HepG2 (cell line): ENCODE data around the gene PSMG4. TPM values are rescaled to one million over a fixed set of nuclear protein-coding genes. Genes with fewer than 3 reads are reported as not detected.

Experiments used
- EEA1 ChIP-seq: sonication (generic); formaldehyde crosslinking; IDR thresholded peaks from 2 replicates; pipeline ENCODE4 v1.5.1; 2020; ENCODE audit warnings: mild to moderate bottlenecking, missing genetic modification reagents, borderline replicate concordance
- GATAD1 ChIP-seq: IDR thresholded peaks from 2 replicates; pipeline ENCODE4 v1.6.1; 2016; ENCODE audit warnings: missing genetic modification reagents, missing compliant biosample characterization
- ISX ChIP-seq: sonication (generic); formaldehyde crosslinking; conservative IDR thresholded peaks from 2 replicates; pipeline ENCODE4 v1.5.0; 2020; ENCODE audit warnings: missing genetic modification reagents
- POGZ ChIP-seq: sonication (generic); formaldehyde crosslinking; IDR thresholded peaks from 2 replicates; pipeline ENCODE4 v1.4.0; 2020; ENCODE audit warnings: mild to moderate bottlenecking, missing genetic modification reagents
- RXRB ChIP-seq: IDR thresholded peaks from 2 replicates; pipeline ENCODE4 v1.6.1; 2016; ENCODE audit warnings: borderline replicate concordance, missing genetic modification reagents, missing compliant biosample characterization
- SRY ChIP-seq: sonication (generic); formaldehyde crosslinking; IDR thresholded peaks from 2 replicates; pipeline ENCODE4 v1.8.0; 2022; ENCODE audit warnings: mild to moderate bottlenecking, missing genetic modification reagents
- ZFP37 ChIP-seq: sonication (generic); formaldehyde crosslinking; IDR thresholded peaks from 2 replicates; pipeline ENCODE4 v1.4.0; 2020; ENCODE audit warnings: missing genetic modification reagents, borderline replicate concordance
- ZNF143 ChIP-seq: sonication (generic); formaldehyde crosslinking; IDR thresholded peaks from 2 replicates; pipeline ENCODE4 v1.4.0; 2020; ENCODE audit warnings: missing genetic modification reagents
- polyA plus RNA-seq, 8 experiments: library from polyadenylated mRNA; depleted of rRNA in 3 of 8; stranded (reverse) in 7 of 8; unstranded in 1 of 8; fragments of >200 nt; fragmentation: Illumina TruSeq in 4 of 8; extraction: Trizol in 4 of 8; gene quantifications; 2 replicates each; pipeline versions ENCODE4 v1.2.1 to v1.2.3, GENCODE V29; 2011 to 2016; ENCODE audit warnings: low read depth in 4 of 8, missing spikeins in 1 of 8, mixed read lengths in 1 of 8; ENCODE audit not compliant: insufficient read depth in 1 of 8
- total RNA-seq, 5 experiments: library from RNA; depleted of rRNA; stranded (reverse); fragments of >200 nt; fragmentation: Illumina TruSeq; extraction: Trizol; gene quantifications; 2 replicates each; pipeline ENCODE4 v1.2.3, GENCODE V29; 2016; ENCODE audit warnings: low read depth in 1 of 5
- TF ChIP-seq, protein P1 (sequence below): sonication (generic); formaldehyde crosslinking; IDR thresholded peaks from 2 replicates; pipeline ENCODE4 v1.8.0; 2022; ENCODE audit warnings: mild to moderate bottlenecking, missing genetic modification reagents, moderate library complexity
- TF ChIP-seq, protein P2 (sequence below): sonication (generic); formaldehyde crosslinking; IDR thresholded peaks from 2 replicates; pipeline ENCODE4 v1.4.0; 2020; ENCODE audit warnings: missing genetic modification reagents
- TF ChIP-seq, protein P3 (sequence below): sonication (generic); formaldehyde crosslinking; IDR thresholded peaks from 2 replicates; pipeline ENCODE4 v1.5.0; 2020; ENCODE audit warnings: mild to moderate bottlenecking, missing genetic modification reagents
- TF ChIP-seq, protein P4 (sequence below): sonication (generic); formaldehyde crosslinking; IDR thresholded peaks from 2 replicates; pipeline ENCODE4 v1.4.0; 2020; ENCODE audit warnings: missing genetic modification reagents
- TF ChIP-seq, protein P5 (sequence below): sonication (generic); formaldehyde crosslinking; IDR thresholded peaks from 2 replicates; pipeline ENCODE4 v1.4.0; 2020; ENCODE audit warnings: missing genetic modification reagents; ENCODE audit errors: not compliant biosample characterization
- TF ChIP-seq, protein P6 (sequence below): sonication (generic); formaldehyde crosslinking; conservative IDR thresholded peaks from 2 replicates; pipeline ENCODE4 v1.4.0; 2020; ENCODE audit warnings: missing genetic modification reagents

PSMG4 gene
- total and polyA plus RNA-seq, 2 of the 13 experiments (the other 11 are each of a cell fraction or from before 2014, with no cell fraction given): 28.5 to 32.8 TPM

DNA sequence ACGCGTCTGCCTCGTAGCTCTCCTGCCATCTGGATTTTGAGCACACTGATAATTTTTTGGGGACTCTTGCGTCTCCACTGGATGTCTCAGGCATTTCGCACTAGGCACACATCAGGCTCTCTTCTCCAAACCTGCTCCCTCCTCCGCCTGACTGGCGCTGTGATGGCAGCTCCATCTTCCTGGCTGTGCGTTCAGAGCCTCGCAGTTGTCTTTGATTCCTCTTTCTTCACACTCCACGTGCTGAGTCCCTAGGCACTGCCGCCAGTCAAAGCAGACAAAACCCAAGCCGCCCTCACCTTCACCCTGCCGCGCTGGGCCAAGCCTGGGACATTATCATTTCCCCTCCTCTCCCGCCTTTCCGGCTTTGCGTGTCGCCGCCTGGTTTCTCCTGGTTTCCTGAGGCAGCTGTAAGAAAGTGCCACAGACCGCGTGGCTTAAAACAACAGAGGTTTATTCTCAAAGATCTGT, 778 bp downstream of the PSMG4 start (continued):
- TF ChIP-seq ZFP37 (CRISPR knock-in tag) (no peak), ZNF143 (CRISPR knock-in tag) (no peak), SRY (CRISPR knock-in tag) (0 out of 2 replicates have a peak, but pooled peaks have one; percentile 8), RXRB (peak; percentile 28; the same call in 1 of the 2 replicates), ISX (CRISPR knock-in tag) (no peak), EEA1 (peak; percentile 5; the same call in 1 of the 2 replicates), POGZ (CRISPR knock-in tag) (0 out of 2 replicates have a peak, but pooled peaks have one; percentile 1), GATAD1 (CRISPR knock-in tag) (0 out of 2 replicates have a peak, but pooled peaks have one; percentile 21)
- TF ChIP-seq, protein P1, sequence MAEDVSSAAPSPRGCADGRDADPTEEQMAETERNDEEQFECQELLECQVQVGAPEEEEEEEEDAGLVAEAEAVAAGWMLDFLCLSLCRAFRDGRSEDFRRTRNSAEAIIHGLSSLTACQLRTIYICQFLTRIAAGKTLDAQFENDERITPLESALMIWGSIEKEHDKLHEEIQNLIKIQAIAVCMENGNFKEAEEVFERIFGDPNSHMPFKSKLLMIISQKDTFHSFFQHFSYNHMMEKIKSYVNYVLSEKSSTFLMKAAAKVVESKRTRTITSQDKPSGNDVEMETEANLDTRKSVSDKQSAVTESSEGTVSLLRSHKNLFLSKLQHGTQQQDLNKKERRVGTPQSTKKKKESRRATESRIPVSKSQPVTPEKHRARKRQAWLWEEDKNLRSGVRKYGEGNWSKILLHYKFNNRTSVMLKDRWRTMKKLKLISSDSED (CRISPR knock-in tag): no peak
- TF ChIP-seq, protein P2, sequence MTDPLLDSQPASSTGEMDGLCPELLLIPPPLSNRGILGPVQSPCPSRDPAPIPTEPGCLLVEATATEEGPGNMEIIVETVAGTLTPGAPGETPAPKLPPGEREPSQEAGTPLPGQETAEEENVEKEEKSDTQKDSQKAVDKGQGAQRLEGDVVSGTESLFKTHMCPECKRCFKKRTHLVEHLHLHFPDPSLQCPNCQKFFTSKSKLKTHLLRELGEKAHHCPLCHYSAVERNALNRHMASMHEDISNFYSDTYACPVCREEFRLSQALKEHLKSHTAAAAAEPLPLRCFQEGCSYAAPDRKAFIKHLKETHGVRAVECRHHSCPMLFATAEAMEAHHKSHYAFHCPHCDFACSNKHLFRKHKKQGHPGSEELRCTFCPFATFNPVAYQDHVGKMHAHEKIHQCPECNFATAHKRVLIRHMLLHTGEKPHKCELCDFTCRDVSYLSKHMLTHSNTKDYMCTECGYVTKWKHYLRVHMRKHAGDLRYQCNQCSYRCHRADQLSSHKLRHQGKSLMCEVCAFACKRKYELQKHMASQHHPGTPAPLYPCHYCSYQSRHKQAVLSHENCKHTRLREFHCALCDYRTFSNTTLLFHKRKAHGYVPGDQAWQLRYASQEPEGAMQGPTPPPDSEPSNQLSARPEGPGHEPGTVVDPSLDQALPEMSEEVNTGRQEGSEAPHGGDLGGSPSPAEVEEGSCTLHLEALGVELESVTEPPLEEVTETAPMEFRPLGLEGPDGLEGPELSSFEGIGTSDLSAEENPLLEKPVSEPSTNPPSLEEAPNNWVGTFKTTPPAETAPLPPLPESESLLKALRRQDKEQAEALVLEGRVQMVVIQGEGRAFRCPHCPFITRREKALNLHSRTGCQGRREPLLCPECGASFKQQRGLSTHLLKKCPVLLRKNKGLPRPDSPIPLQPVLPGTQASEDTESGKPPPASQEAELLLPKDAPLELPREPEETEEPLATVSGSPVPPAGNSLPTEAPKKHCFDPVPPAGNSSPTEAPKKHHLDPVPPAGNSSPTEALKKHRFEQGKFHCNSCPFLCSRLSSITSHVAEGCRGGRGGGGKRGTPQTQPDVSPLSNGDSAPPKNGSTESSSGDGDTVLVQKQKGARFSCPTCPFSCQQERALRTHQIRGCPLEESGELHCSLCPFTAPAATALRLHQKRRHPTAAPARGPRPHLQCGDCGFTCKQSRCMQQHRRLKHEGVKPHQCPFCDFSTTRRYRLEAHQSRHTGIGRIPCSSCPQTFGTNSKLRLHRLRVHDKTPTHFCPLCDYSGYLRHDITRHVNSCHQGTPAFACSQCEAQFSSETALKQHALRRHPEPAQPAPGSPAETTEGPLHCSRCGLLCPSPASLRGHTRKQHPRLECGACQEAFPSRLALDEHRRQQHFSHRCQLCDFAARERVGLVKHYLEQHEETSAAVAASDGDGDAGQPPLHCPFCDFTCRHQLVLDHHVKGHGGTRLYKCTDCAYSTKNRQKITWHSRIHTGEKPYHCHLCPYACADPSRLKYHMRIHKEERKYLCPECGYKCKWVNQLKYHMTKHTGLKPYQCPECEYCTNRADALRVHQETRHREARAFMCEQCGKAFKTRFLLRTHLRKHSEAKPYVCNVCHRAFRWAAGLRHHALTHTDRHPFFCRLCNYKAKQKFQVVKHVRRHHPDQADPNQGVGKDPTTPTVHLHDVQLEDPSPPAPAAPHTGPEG (CRISPR knock-in tag): peak; percentile 10; the same call in 1 of the 2 replicates
- TF ChIP-seq, protein P3, sequence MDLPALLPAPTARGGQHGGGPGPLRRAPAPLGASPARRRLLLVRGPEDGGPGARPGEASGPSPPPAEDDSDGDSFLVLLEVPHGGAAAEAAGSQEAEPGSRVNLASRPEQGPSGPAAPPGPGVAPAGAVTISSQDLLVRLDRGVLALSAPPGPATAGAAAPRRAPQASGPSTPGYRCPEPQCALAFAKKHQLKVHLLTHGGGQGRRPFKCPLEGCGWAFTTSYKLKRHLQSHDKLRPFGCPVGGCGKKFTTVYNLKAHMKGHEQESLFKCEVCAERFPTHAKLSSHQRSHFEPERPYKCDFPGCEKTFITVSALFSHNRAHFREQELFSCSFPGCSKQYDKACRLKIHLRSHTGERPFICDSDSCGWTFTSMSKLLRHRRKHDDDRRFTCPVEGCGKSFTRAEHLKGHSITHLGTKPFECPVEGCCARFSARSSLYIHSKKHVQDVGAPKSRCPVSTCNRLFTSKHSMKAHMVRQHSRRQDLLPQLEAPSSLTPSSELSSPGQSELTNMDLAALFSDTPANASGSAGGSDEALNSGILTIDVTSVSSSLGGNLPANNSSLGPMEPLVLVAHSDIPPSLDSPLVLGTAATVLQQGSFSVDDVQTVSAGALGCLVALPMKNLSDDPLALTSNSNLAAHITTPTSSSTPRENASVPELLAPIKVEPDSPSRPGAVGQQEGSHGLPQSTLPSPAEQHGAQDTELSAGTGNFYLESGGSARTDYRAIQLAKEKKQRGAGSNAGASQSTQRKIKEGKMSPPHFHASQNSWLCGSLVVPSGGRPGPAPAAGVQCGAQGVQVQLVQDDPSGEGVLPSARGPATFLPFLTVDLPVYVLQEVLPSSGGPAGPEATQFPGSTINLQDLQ (CRISPR knock-in tag): no peak; the same call in 1 of the 2 replicates
- TF ChIP-seq, protein P4, sequence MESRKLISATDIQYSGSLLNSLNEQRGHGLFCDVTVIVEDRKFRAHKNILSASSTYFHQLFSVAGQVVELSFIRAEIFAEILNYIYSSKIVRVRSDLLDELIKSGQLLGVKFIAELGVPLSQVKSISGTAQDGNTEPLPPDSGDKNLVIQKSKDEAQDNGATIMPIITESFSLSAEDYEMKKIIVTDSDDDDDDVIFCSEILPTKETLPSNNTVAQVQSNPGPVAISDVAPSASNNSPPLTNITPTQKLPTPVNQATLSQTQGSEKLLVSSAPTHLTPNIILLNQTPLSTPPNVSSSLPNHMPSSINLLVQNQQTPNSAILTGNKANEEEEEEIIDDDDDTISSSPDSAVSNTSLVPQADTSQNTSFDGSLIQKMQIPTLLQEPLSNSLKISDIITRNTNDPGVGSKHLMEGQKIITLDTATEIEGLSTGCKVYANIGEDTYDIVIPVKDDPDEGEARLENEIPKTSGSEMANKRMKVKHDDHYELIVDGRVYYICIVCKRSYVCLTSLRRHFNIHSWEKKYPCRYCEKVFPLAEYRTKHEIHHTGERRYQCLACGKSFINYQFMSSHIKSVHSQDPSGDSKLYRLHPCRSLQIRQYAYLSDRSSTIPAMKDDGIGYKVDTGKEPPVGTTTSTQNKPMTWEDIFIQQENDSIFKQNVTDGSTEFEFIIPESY (CRISPR knock-in tag): 0 out of 2 replicates have a peak, but pooled peaks have one; percentile 5
- TF ChIP-seq, protein P5, sequence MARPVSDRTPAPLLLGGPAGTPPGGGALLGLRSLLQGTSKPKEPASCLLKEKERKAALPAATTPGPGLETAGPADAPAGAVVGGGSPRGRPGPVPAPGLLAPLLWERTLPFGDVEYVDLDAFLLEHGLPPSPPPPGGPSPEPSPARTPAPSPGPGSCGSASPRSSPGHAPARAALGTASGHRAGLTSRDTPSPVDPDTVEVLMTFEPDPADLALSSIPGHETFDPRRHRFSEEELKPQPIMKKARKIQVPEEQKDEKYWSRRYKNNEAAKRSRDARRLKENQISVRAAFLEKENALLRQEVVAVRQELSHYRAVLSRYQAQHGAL: no peak
- TF ChIP-seq, protein P6, sequence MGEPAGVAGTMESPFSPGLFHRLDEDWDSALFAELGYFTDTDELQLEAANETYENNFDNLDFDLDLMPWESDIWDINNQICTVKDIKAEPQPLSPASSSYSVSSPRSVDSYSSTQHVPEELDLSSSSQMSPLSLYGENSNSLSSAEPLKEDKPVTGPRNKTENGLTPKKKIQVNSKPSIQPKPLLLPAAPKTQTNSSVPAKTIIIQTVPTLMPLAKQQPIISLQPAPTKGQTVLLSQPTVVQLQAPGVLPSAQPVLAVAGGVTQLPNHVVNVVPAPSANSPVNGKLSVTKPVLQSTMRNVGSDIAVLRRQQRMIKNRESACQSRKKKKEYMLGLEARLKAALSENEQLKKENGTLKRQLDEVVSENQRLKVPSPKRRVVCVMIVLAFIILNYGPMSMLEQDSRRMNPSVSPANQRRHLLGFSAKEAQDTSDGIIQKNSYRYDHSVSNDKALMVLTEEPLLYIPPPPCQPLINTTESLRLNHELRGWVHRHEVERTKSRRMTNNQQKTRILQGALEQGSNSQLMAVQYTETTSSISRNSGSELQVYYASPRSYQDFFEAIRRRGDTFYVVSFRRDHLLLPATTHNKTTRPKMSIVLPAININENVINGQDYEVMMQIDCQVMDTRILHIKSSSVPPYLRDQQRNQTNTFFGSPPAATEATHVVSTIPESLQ: 0 out of 2 replicates have a peak, but pooled peaks have one; percentile 41
